Common myeloid progenitor, CD34-positive (primary cell): Measurements from ENCODE around the gene LTBP1.

Experiments used
- CTCF ChIA-PET: fragments of 350-600 bp; sonication (Branson Sonifier 250); formaldehyde crosslinking; loops from one replicate; lab custom pipeline; 2021; ENCODE audit warnings: antibody characterized with exemption; lab: Charles Lee
- POLR2A ChIA-PET: fragments of 350-600 bp; sonication (Branson Sonifier 250); formaldehyde crosslinking; loops from one replicate; lab custom pipeline; 2021; ENCODE audit warnings: antibody characterized with exemption; lab: Charles Lee
- DNase-seq, 3 donors: peaks; one replicate each; pipeline versions ENCODE4 v3.0.0 to v3.0.0-alpha.2; 2013
- H3K27ac ChIP-seq, 2 experiments: 1 replicate in 1 of 2; 2 replicates in 1 of 2; pipeline ENCODE4 v1.7.0; 2013; ENCODE audit warnings: inconsistent platforms in 2 of 2, low read length in 2 of 2, mild to moderate bottlenecking in 2 of 2, low read depth in 1 of 2, moderate library complexity in 1 of 2; ENCODE audit not compliant: severe bottlenecking in 2 of 2, insufficient read depth in 1 of 2, poor library complexity in 1 of 2
- H3K27me3 ChIP-seq, 5 experiments: replicated peaks in 2 of 5; 1 replicate in 3 of 5; 2 replicates in 2 of 5; pipeline versions ENCODE4 v1.6.1 to v1.7.0; 2013; ENCODE audit warnings: low read length in 4 of 5, mild to moderate bottlenecking in 2 of 5, moderate library complexity in 2 of 5, inconsistent platforms in 1 of 5; ENCODE audit not compliant: insufficient read depth in 5 of 5, control insufficient read depth in 4 of 5
- H3K36me3 ChIP-seq, 4 experiments: 1 replicate in 2 of 4; 2 replicates in 2 of 4; pipeline versions ENCODE4 v1.6.1 to v1.7.0; 2013; ENCODE audit warnings: low read length in 3 of 4, control low read depth in 1 of 4, mild to moderate bottlenecking in 1 of 4; ENCODE audit not compliant: control insufficient read depth in 4 of 4, insufficient read depth in 4 of 4
- H3K4me1 ChIP-seq, 4 experiments: 1 replicate in 3 of 4; 2 replicates in 1 of 4; pipeline versions ENCODE4 v1.6.1 to v1.7.1; 2013; ENCODE audit warnings: low read length in 3 of 4, mild to moderate bottlenecking in 3 of 4, control low read depth in 1 of 4, inconsistent platforms in 1 of 4, moderate library complexity in 1 of 4; ENCODE audit not compliant: control insufficient read depth in 4 of 4, insufficient read depth in 4 of 4; ENCODE audit errors: control extremely low read depth in 1 of 4
- H3K4me3 ChIP-seq, 7 experiments: 1 replicate in 4 of 7; 2 replicates in 3 of 7; pipeline versions ENCODE4 v1.5.1 to v1.7.0; 2013; ENCODE audit warnings: mild to moderate bottlenecking in 7 of 7, low read length in 6 of 7, moderate library complexity in 6 of 7, inconsistent platforms in 2 of 7, low read depth in 2 of 7, control low read depth in 1 of 7; ENCODE audit not compliant: insufficient read depth in 4 of 7, control insufficient read depth in 1 of 7; ENCODE audit errors: extremely low read depth in 1 of 7
- H3K9me3 ChIP-seq, 5 experiments: 1 replicate in 4 of 5; 2 replicates in 1 of 5; pipeline versions ENCODE4 v1.6.1 to v1.7.1; 2013; ENCODE audit warnings: low read length in 4 of 5, mild to moderate bottlenecking in 2 of 5, inconsistent platforms in 1 of 5, low read depth in 1 of 5, moderate library complexity in 1 of 5; ENCODE audit not compliant: control insufficient read depth in 4 of 5, insufficient read depth in 2 of 5; ENCODE audit errors: control extremely low read depth in 1 of 5
- WGBS: methylation state at CpG from one replicate; pipeline ENCODE4 v1.1.5; 2013; ENCODE audit not compliant: insufficient coverage; 5-methylcytosine and 5-hydroxymethylcytosine counted together

Gene LTBP1

DNA sequence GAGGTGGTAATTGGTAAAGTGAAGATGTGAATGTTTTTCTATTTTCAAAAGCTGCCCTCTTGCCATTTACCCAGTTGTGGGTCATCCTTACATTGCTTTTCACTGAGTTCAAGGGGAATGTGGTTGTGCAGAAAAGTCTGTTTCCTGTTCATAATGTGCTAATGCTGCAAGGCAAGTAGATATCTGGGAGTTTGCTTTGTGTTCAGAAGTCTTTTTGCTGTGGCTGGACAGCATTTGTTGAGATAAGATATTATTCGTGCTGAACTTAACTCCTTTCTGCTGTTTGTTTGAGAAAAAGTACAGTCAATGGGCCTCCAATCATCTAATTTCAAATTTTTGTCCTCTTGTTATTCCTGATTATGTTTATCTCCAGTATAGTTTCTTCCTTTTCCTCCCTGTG lies 263.2 kb downstream of the LTBP1 start:
- DNase-seq: peak in 2 of 3 donors; percentile 19 to 40
- Histone ChIP-seq H3K27ac (no peak overlapping the region), H3K4me3 (no peak overlapping the region), H3K36me3 (no peaks in the 10 kb centered on the region), H3K4me1 (peaks cover 0 to 5% (median 2%) of the 10 kb centered on the region in 4 experiments), H3K9me3 (no peaks in the 10 kb centered on the region), H3K27me3 (no peaks in the 10 kb centered on the region)
- no CpG with 5 or more reads among the region's 1 CpG for WGBS
- ChIA-PET CTCF (interaction anchor here (0.6 kb wide), 1 partner anchor 121 kb away, joined by 3 read pairs; no protein-coding TSS in a partner anchor), POLR2A (no interaction called here)

DNA sequence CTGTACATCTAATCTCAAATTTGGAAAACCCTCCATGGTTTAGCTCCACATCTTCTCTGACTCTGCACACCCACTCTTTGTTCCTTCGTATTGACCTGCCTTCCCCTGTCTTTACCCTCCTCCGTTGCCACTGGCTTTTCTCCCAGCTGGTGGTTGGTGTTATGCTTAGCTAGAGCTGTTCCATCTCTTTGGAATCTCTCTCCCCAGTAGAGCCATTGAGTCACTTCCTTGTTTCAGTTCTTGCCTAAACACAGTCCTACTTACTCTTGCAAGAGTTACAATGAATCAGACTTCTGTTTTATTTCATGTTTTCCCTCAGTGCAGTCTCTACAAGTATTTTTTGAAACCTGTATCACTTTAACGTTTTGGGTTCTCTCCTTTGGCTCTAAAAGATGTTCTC lies 263.9 kb downstream of the LTBP1 start:
- no peaks in the 10 kb centered on the region for H3K27me3 ChIP-seq
- H3K4me1 ChIP-seq: peaks cover 0 to 5% (median 2%) of the 10 kb centered on the region in 4 experiments
- POLR2A ChIA-PET: no interaction called here
- H3K36me3 ChIP-seq: no peaks in the 10 kb centered on the region
- H3K27ac ChIP-seq: no peak overlapping the region
- peak in 1 of 3 donors; percentile 2 for DNase-seq
- H3K9me3 ChIP-seq: no peaks in the 10 kb centered on the region
- 86% methylated on average over 1 of the region's 3 CpGs for WGBS
- CTCF ChIA-PET: no interaction called here
- H3K4me3 ChIP-seq: no peak overlapping the region

DNA sequence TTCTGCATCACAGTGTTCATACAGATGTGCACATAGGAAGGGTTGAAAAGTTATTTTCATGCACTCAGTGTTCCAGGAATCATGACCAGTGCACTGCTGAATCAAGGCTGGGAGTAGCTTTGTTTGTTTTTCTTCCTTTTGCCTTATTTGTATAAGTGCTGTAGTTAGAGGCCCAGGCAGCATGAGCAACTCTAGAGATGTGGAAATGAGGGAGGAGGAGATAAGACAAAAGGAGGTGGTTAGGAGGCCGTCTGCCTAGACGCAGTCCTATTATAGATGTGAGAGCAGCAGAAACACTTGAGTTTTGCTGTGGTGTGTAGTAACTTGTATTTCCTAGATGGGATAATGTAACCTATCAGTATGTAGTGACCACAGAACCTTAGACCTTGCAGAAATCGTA lies 265.4 kb downstream of the LTBP1 start:
- ChIA-PET CTCF (no interaction called here), POLR2A (no interaction called here)
- DNase-seq: peak in 2 of 3 donors; percentile 22 to 35

DNA sequence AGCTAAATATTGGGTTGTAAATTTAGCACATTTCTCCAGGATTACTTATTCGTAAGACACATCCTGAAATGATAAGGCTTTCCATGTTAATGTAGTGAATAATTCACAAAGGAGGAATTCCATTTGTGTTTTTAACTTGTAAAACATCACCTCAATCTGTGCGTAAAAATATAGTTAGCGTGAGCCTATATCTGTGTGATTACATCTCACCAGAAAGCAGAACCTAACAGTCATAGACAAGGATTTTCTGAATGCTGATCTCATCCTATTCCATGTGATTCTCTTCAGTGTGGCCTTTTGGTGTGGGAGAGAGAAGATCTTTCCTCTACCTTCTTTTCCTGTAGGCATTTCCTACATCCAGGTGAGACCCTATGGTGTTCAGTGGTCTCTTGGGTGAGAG lies 266.5 kb downstream of the LTBP1 start:
- no peaks in the 10 kb centered on the region for H3K9me3 ChIP-seq
- POLR2A ChIA-PET: no interaction called here
- H3K4me3 ChIP-seq: no peak overlapping the region
- H3K27ac ChIP-seq: no peak overlapping the region
- H3K36me3 ChIP-seq: no peaks in the 10 kb centered on the region
- no peak for DNase-seq
- peaks cover 0 to 5% (median 2%) of the 10 kb centered on the region in 4 experiments for H3K4me1 ChIP-seq
- H3K27me3 ChIP-seq: no peaks in the 10 kb centered on the region
- WGBS: no CpG with 5 or more reads among the region's 3 CpGs
- CTCF ChIA-PET: no interaction called here

More for the DNA sequence above, 265.4 kb downstream of the LTBP1 start:
- WGBS: 84% methylated on average over 3 of the region's 3 CpGs
- Histone ChIP-seq H3K4me3 (no peak overlapping the region), H3K27me3 (no peaks in the 10 kb centered on the region), H3K36me3 (no peaks in the 10 kb centered on the region), H3K9me3 (no peaks in the 10 kb centered on the region), H3K4me1 (peaks cover 0 to 5% (median 2%) of the 10 kb centered on the region in 4 experiments), H3K27ac (no peak overlapping the region)

DNA sequence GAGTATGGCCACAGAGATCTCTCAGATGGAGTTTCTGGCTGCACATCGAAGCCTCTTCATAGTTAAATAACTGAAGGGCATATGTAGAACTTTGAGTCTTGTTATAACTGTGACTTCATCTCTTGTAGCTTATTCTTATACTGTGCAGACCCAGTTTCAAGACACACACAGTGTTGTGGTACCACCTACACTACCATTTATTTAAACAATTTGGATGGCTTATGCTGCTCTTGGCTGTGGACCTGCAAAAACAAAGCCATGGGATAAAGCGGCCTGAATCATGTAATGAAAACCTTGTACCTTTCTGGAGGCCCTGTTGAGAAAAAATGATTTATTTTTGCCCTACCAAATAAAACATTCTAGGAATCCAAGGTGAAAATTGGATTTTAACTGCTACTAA lies 266.9 kb downstream of the LTBP1 start:
- no peak for DNase-seq
- no peaks in the 10 kb centered on the region for H3K27me3 ChIP-seq
- no peaks in the 10 kb centered on the region for H3K9me3 ChIP-seq
- CTCF ChIA-PET: no interaction called here
- 100% methylated on average over 2 of the region's 2 CpGs for WGBS
- POLR2A ChIA-PET: no interaction called here
- no peak overlapping the region for H3K27ac ChIP-seq
- no peaks in the 10 kb centered on the region for H3K36me3 ChIP-seq
- H3K4me3 ChIP-seq: no peak overlapping the region
- H3K4me1 ChIP-seq: peaks cover 0 to 5% (median 2%) of the 10 kb centered on the region in 4 experiments

DNA sequence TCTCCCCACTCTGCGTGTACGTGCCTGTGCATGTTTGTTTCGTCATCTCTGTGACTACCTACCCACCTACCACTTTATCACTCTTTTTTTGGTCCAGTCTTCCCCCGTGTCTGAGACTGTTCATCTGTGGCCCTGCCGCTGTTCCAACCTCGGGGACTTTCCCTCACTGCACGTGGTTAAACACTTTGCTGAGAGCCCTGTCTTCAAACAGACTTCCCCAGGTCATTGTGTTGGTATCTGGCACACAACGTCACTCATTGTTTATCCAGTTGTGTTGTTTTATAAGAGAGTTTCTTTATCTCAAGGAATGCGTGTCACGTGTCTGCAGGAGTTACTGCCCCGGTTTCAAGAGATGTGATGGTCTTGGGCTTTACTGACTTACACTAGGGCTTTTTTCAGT lies 267.7 kb downstream of the LTBP1 start:
- POLR2A ChIA-PET: no interaction called here
- Histone ChIP-seq H3K4me1 (peaks cover 0 to 5% (median 2%) of the 10 kb centered on the region in 4 experiments), H3K27ac (no peak overlapping the region), H3K9me3 (no peaks in the 10 kb centered on the region), H3K4me3 (no peak overlapping the region), H3K36me3 (no peaks in the 10 kb centered on the region), H3K27me3 (no peaks in the 10 kb centered on the region)
- no peak for DNase-seq
- WGBS: 96% methylated on average over 7 of the region's 11 CpGs
- CTCF ChIA-PET: no interaction called here

DNA sequence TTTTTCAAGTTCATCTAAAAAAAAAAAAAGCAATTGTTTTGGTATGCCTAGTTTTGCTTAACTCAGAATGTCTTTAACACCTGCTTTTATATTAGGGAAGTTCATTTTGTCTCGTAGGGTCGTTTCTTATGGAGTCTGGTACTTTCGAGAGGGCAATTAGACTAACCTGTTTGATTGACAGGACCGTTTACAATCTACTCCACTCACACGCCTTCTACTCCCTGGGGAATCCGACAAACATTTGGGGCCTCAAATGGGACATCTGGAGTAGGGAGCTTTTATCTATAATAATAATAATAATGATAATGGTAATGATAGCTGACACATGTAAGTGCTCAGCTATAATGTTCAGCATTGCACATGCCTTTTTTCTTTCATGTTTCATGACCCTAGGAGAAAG lies 268.1 kb downstream of the LTBP1 start:
- POLR2A ChIA-PET: no interaction called here
- Histone ChIP-seq H3K36me3 (no peaks in the 10 kb centered on the region), H3K27me3 (no peaks in the 10 kb centered on the region), H3K4me1 (peaks cover 0 to 5% (median 1%) of the 10 kb centered on the region in 4 experiments), H3K9me3 (no peaks in the 10 kb centered on the region), H3K27ac (no peak overlapping the region), H3K4me3 (no peak overlapping the region)
- DNase-seq: no peak
- WGBS: 80% methylated on average over 4 of the region's 6 CpGs
- CTCF ChIA-PET: no interaction called here
